Measurements from ENCODE around the gene CASP7.

The CASP7 gene

DNA sequence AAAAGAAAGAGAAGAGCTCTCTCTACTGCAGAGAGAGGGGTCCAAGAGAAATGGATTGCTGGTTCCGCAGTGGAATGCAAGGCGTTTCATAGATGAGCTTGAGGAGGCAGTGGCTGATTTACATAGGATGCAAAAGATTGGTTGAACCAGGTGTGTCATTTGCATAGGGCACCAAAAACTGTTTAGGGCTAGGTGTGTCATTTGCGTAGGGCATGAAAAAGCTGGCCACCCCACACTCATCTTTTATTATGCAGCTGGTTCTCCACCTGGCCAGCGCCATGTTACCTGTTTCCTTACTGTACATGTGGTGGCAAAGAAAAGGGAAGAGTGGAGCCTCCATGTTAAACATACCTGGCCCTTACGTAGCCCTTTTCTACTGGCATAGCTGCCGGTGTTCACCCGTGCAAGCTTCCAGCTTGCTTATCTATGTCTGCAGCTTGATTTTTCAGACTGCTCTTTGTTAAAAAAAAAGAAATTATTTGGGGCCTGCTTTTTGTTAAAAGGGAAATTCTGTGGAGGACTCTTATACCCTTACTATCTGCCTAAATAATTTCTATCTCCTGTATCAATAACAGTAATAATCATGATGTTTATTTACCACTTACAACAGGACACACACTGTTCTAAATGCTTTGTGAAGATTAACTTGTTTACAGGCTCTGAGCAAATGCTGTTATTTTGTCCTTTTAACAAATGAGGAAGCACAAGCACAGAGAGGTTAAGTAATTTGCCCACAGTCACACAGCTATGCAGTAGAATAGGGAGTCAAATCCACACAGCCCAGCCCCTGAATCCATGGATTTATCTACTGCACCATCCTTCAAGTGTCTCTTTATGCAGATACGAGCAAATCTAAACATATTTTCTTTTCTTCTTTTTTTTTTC lies 33.3 kb downstream of the CASP7 start:
- no peak for DNase-seq (ENCODE audit: low read depth)

DNA sequence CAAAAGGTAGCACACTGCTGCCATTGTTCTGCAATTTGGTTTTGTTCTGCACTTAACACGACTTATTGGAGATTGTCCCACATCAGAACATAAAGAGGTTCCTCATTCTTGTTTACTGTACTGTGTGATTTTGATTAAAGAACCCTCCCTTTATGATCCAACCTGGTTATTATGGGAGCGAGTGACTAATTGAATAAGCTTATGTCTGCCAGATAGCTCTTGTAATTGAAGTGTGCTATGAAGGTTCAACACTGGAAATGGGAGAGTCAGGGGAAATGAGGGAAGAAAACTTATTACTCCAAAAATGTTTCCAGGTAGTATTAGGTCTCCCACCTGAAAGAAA lies 33.9 kb downstream of the CASP7 start:
- no peak for DNase-seq (ENCODE audit: low read depth)

DNA sequence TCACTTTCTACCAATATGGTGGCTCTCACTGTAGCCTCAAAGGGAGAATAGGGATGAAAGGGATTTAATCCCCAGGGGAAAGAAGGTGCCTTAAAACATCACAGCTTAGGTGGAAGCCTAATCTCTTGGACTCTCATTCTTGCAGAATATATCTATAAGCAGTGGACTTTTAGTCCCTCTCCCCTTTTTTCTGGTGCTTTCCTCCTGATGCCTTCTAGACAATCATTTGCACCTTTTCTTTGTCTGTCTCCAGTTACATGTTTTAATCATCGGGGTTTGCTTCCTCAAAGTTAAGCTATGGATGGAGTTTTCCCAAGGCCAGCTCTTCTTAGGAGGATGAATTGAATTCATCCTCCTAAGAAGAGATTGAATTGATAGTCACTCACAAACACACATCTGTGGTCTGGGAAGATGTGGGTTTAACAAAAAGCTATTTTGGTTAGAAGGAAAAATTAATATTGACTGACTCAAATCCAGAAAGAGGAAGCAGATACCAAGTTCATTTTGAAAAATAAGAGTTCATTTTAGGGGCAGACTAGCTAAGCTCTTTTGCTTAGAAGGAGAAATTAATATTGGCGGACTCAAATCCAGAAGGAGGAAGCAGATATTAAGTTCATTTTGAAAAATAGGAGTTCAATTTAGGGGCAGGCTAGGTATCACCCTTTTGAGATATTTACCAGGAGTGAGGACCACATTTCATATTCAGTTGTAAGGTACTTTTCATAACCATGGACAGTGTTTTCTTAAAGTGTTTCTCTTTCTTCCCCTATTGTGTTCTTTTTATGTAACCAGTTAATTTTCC lies 36.6 kb downstream of the CASP7 start:
- DNase-seq (ENCODE audit: low read depth) = no peak

DNA sequence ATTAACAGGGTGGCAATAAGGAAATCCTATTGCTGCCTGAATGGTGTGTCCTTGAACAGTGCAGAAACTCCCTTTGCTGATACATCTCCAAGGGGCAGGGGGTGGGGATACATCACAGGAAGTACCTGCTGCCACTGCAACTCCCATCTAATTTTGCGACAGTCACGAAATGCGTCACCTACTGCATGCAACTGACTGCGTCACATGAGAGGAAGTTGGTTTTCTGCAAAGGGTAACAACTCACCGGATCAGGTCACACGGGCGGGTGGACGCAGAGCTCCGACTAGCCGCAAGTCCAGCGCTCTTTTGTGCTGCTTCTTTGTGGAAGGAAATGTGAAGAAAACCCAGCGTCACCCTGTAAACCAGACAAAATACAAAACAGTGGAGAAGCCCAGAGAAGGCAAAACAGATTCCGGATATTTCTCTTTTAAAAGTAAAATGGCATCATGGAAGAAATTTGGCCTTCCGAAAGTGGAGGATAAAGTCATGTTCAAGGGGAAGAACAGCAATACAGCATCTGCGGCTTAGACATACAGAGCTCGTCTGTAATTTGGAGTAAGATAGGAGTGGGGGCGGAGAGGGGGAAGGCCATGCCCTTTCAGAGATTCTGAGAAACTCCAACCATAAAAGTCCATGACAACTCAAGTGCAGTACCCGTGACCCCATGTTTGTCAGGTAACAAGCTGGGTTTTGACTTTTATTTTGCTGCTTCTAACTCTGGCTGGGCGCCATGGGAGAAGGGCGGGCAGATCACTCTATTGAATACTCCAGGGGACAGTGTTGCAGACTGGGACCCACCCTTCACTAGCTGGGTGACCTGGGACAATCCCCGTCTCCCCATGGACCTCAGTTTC lies 39.5 kb downstream of the CASP7 start:
- no peak for DNase-seq (ENCODE audit: low read depth)

DNA sequence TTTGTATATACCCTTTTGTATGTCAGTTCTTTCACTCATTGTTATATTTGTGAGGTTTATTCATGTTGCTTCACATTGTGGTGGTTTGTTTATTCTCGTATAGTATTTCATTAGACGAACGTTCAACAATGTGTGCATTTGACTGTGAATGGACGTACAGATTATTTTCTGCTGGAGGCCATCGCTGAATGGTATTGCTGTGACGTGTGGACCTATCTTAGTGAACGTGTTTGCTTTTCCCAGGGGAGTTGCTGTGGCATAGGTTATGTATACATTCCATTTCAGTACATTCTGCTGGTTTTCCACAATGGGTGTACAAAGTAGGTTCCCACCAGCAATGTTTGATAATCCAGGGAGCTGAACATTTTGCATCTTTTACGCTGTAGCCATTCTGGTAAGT lies 40.7 kb downstream of the CASP7 start:
- no peak for DNase-seq (ENCODE audit: low read depth)

DNA sequence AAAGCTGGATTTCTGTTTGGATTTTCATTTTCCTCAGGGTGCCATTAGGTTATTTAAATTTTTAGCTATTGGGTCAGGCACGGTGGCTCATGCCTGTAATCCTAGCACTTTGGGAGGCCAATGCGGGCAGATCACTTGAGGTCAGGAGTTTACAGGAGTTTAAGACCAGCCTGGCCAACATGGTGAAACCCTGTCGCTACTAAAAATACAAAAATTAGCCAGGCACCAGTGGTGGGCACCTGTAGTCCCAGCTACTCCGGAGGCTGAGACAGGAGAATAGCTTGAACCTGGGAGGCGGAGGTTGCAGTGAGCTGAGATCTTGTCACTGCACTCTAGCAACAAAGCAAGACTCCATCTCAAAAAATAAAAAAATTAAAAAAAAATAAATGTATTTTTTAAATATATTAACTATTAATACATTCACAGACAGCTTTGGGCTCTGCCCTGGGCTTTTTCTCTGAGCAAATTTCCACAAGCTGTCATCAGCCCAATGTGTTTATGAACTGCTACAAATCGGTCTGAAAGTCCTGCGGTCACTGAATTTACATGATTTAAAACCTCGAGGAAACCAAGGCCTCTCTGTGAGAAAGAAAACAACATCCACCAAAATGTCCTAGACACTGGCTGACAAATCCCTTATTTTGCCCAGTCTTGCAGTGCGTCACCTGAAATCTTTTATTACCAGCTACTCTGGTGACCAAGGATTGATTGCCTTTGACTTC lies 52.6 kb downstream of the CASP7 start:
- no peak for DNase-seq (ENCODE audit: low read depth)

DNA sequence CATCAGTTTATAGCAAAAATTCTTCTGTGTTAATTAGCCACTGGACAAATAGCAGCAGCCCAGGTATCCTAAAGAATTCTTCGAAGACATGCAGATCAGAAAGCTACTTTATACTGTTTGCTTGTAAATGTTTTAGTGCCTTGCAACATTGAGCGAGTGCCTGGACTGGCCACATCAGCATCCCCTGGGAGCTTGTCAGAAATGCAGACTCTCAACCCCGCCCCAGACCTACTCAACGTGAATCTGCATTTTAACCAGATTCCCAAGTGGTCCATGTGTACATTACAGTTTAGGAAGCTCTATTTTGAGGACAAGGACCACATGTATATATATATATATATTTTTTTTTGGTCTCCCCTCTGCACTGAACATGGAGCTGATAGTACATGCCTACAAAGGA lies 53.3 kb downstream of the CASP7 start:
- DNase-seq (ENCODE audit: low read depth) = no peak

DNA sequence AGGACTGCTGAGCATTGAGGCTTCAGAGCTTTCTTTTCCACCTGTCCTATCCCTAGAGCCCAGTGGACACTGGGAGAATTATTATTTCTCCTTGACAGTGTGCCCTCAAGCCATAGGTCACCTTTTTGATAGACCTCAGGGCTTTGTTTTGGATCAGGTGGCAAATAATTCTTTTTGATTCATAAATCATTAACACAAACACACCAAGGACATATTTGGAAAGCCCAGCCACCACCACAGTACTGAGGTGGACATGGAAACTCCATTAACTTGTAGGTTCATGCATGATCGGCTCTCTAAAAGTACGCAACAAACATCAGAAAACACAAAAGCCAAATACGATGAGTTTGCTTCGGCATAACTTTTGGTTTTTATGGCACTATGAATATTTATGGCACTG lies 53.9 kb downstream of the CASP7 start:
- DNase-seq (ENCODE audit: low read depth) = no peak

DNA sequence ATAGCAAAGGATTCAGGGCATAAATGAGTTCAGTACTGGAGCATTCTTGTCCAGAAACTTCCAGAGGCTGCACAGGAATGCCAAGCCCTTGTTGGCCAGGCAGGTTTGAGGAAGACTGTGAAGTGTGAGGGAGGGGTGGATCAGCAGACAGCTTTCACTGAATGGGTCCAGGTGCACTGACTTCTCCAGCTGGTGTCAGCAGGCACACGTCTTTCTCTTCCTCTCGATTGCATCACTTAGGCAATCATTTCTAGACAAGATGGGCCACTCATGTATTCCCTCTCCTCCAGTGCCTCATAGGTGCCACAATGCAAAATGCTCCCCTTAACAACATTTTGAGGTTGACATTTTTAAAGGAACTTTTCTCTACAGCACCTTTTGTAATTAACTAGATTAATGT lies 56.2 kb downstream of the CASP7 start:
- DNase-seq (ENCODE audit: low read depth) = no peak

DNA sequence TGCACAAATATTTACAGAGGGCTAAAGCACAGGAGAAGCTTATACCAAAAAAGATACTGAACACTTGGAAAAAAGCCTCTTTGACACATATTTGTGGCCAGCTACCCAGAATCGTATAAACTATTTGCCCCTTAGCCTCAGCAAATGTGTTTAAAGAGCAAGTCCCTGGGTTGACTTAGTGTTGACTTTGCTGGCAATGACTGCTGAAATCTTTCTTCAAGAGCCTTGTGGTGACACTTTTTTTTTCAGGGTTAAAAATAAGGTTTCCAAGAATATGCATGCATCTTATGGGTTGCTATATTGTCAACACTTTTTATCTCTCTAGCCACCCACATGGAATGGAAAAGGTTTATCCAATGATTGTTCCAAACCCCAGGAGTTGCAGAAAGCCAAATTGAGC lies 56.9 kb downstream of the CASP7 start:
- no peak for DNase-seq (ENCODE audit: low read depth)

DNA sequence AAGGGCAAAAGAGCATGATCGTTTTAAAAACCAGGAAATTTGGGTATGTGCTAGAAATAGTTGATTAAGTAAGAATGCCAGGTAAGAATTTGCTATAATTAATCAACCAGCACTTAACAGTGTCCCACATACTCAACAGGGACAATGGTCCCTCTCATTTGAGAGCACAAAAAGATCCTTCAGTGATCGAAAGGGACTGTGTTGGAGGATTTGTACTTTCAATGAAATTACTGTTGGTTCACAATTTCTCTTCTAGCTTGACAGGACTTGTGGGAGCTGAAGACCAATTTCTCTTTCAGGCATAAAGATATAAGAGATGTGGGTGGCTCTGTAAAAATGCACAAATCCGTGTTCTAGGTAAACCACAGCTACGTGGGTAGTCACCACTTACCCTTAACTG lies 59.3 kb downstream of the CASP7 start:
- no peak for DNase-seq (ENCODE audit: low read depth)

DNA sequence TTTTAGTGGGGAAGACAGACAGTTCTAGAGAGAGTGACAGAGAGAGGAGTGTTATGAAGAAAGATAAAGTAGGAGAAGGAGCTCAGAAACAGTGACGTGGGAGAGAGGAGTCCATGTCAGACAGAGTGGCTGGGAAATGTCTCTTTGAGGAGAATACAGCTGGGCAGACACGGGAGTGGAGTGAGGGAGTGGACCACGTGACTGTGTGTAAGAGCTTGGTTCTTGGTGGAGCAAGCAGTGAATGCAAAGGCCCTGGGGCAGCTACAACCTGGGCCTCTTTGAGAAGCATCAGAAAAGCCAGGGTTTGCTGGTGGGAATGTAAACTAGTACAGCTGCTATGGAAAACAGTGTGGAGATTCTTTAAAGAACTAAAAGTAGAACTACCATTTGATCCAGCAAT lies 59.9 kb downstream of the CASP7 start:
- no peak for DNase-seq (ENCODE audit: low read depth)

DNA sequence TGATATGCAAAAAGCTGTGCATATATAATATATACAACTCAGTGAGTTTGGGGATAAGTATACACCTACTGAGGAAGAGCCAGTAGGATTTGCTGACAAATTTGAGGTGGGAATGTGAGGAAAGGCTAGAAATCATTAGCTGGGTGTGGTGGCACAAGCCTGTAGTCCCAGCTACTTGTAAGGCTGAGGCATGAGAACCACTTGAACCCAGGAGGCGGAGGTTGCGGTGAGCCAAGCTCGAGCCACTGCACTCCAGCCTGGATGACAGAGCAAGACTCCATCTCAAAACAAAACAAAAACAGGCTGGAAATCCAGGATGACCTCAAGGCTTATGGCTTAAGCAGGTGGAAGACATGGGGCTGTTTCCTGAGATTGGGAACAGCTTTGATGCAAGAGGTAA lies 61.1 kb downstream of the CASP7 start:
- DNase-seq (ENCODE audit: low read depth) = no peak

DNA sequence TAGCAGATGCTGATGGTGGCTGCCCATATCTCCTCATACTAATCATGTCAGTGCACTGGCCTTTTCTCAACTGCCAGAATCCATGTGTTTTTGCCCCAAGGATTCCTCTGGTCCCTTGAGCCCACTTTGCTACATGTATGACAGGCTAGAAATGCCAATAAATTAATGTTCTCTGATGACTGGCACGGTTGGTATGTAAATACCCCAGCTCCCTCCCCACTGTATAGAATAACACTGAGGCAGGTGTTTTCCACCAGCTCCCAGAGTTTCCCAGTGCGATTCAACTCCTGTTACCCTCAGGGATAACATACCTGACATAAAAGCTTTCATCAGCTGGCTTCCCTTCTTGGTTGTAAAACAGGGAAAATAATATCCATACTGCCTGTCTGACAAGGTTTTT lies 62.8 kb downstream of the CASP7 start:
- DNase-seq (ENCODE audit: low read depth) = no peak

DNA sequence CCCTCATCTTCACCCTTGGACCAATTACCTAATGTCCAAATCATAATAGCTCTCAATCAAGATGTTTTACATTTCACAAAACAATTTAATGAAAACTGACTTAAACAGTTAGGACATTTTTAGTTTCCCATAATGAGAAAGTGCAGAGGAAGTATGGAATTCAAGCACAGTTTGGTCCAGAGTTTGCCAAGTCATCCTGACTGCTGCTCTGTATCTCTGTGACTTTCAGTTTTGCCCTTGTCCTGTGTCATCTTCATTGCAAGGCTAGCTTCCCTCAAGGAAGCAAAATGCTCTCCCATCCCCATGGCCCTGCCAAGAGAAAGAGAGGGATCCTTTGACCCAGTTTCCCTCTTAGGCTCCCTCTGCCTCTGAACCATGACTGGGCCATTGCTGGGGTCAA lies 63.9 kb downstream of the CASP7 start:
- DNase-seq (ENCODE audit: low read depth) = no peak

DNA sequence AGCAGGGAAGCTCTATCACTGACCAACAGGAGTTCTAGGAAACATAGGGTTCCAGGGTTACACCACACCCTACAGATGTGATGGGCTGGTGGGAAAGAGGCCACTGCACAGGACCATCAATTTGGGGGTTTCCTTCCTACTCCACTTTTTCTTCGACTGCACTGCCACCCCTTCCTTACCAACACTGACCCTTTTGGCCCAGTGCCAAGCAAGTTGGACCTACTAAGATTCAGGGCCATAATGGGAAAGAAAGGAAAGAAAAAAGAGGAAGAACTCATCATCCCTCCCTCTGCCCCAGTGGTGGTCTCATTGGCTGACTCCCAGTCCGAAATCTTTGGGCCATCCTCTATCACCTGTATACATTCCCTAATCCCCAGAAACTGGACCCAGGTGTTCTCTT lies 65.7 kb downstream of the CASP7 start:
- no peak for DNase-seq (ENCODE audit: low read depth)

DNA sequence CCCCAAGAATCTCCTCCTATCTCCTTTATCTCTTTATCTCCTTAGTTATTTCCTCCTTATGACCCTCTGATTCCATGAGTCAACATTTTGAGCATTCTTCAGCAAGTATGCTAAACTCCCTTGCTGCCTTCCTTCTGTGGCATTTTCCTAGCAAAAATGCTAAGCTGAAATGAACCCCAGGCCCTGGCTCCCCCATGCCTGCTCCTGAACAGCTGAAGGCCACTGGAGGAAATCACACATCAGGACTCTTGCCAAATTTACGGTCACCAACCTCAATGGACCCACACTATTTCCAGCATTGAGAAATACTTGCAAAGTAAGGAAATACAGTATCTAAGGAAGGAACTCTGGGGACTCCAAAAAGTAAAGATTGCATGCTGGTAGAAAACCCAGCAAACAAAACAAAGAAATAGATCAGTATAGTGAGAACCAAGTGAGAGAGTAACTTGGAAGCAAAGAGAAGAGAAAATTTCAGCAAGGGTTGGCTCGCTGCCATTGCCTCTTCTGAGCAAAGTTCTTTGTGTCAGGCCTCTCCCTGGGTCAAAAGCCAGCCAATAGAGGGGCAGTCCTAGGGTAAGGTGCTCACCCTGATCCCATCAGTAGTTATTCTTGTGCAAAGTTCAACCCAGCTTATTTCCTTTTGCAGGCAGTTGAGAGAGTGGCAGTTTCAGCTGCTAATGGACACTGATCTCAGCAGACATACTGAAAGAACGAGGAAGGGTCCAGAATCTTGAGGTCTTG lies 66.7 kb downstream of the CASP7 start:
- no peak for DNase-seq (ENCODE audit: low read depth)

DNA sequence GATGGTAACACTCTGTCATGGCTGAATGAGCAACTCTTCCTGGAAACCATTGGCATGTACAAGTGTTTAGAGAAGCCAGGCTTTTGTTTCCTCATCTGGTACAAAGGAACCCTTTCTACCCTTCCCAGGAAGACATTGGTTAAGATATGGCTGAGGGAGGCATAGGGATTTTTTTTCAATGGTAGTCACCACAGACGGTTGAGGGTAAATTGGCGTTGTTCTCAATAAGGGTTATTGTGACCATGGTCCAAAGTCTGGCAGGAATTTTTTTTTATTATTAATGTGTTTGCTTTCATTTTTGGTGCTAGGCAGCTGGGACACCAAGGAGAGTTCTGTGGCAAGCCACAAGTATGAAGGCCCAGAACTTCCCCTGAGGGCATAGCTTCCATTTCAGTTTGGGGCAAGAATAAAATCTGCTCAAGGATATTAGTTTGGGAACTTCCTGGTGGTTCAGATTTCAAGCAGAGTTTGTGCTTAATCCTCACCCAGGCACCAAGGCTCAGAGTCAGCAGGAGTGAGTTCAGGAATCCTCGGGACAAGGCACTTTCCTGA lies 71.5 kb downstream of the CASP7 start, which contains the start of gene PLEKHS1:
Gene PLEKHS1, plus strand, starts transcription at position 502 of the 552 bp plus-strand sequence. CDS start 3,596 bp downstream, outside the sequence.
- no peak for DNase-seq (ENCODE audit: low read depth)

DNA sequence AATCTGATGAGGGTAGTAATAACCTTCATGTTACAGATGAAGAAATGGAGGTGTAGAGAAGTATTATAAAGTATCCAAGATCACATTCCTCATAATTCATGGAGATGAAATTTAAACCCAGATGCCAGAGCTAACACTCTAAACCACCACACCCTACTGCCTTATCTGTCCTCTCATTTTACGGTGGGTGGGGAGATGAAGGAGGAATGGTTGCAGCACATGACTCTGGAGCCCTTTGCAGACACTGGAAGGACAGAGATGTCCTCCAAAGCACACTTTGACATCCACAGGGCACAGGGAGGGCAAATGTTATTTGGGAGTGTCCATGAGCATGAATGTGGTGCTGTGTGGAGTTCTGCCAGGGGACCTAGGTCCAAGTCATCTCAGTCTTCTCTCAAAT lies 72.8 kb downstream of the CASP7 start:
- no peak for DNase-seq (ENCODE audit: low read depth)

DNA sequence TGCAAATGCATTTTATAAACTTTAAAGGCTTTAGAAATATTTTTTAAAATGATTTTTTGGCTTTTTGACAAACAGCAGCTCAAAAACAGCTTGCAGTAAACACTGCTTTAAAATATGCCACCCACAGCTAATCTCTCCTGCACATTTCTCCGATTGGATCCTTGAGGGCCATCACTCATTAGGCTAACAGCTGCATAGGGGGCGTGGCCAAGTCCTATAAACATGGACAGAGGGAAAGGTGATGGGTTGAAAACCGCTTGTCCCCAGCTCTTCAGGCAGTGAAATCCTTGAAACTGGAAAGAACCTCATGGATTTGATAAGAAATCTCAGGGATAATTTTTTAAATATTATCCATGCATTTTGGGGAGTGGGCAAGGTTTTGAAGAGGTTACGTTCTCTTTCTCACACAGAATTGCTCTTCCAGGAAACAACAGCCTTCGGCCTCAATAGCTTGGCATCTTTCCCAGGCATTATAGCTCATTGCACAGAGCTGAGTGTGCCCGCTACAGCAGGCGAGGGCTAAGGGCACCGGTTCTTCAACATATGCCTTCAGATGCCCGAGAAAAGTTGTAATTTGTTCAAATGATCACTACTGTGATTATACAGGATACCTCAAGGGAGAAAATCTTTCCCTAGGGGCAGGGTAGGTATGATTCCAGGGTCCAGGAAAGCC lies 73.4 kb downstream of the CASP7 start:
- no peak for DNase-seq (ENCODE audit: low read depth)

Measured in stimulated activated CD8-positive, alpha-beta memory T cell treated with anti-CD3 and anti-CD28 coated beads, Interleukin-7, amount 100 ng/mL, for 24 hours (primary cell).